GM12865 (cell line): ENCODE data around the gene NPLOC4.

Experiments
- DNase-seq: peaks from one replicate; pipeline ENCODE4 v3.0.0; 2010; ENCODE audit warnings: low read depth
- H3K4me3 ChIP-seq: 2 replicates; pipeline ENCODE4 v1.5.1; 2011; ENCODE audit warnings: mild to moderate bottlenecking, low read depth, low read length, control low read depth
- CTCF ChIP-seq: IDR thresholded peaks from 2 replicates; pipeline ENCODE4 v1.5.1; 2011; ENCODE audit warnings: low read length, control low read depth, low read depth, inconsistent platforms; ENCODE audit not compliant: insufficient read depth; ENCODE audit errors: missing control alignments

Gene NPLOC4

GRCh38 chr17:81539961-81540675 is 96.8 kb downstream of the NPLOC4 start:
- no peak overlapping the region for H3K4me3 ChIP-seq
- no peak for TF ChIP-seq CTCF
- no peak for DNase-seq

- no peak for TF ChIP-seq CTCF
- DNase-seq: no peak
Measured at GRCh38 chr17:81539571-81539900, 97.4 kb downstream of the NPLOC4 start.

GRCh38 chr17:81538651-81539570 is 98.0 kb downstream of the NPLOC4 start:
- H3K4me3 ChIP-seq: no peak overlapping the region
- TF ChIP-seq CTCF: no peak
- no peak for DNase-seq

More at GRCh38 chr17:81539571-81539900, 97.4 kb downstream of the NPLOC4 start:
- H3K4me3 ChIP-seq: no peak overlapping the region

GRCh38 chr17:81537856-81538555 is 98.9 kb downstream of the NPLOC4 start:
- no peak for DNase-seq
- no peak for TF ChIP-seq CTCF
- no peak overlapping the region for H3K4me3 ChIP-seq

GRCh38 chr17:81537343-81537855 is 99.5 kb downstream of the NPLOC4 start:
- TF ChIP-seq CTCF: peak; percentile 71
- peak; percentile 58 for DNase-seq
- no peak overlapping the region for H3K4me3 ChIP-seq
